SKM-1 (cell line): ENCODE data around the gene PRM2.

ENCODE experiments used
- DNase-seq: peaks from one replicate; lab custom pipeline; 2025; ENCODE audit not compliant: unreplicated experiment; lab: John Stamatoyannopoulos, UW

The PRM2 gene

DNA sequence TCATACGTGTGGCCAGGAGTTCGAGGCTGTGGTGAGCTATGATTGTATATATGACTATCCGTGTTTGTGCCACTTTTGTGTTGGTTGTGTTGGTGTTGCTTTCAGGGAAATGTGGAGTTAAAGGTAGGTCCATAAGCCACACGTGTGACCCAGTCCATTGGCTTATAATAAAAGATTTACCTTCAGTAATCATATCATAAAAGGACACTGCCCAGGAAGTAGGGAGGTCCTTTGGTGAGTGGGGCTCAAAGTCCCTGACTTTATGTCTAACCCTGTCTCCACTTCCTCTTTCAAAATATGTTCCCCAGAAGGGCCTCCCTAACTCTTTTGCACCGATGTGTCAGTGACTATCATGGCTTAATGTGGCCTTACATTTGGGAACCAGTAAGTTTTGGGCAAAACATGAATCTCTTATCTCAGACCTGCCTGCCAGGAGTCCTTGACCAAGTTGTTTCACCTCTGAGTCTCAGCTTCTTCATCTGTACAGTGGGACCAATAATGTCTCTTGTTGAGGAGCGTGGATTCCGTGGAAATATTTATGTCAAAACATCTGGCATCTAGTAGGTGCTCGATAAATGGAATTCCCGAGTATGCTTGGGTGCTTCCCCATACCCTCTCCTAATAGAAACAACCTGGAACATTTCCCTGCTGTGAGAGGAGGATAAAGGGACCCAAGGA is 12.0 kb downstream of the PRM2 start:
- DNase-seq: peak; percentile 43

- DNase-seq: no peak
These were observed 12.5 kb downstream of the PRM2 start for GRCh38 chr16:11263737-11264136.

GRCh38 chr16:11262915-11263314 is 13.4 kb downstream of the PRM2 start:
- DNase-seq: no peak

GRCh38 chr16:11260596-11260966 is 15.7 kb downstream of the PRM2 start:
- no peak for DNase-seq

DNA sequence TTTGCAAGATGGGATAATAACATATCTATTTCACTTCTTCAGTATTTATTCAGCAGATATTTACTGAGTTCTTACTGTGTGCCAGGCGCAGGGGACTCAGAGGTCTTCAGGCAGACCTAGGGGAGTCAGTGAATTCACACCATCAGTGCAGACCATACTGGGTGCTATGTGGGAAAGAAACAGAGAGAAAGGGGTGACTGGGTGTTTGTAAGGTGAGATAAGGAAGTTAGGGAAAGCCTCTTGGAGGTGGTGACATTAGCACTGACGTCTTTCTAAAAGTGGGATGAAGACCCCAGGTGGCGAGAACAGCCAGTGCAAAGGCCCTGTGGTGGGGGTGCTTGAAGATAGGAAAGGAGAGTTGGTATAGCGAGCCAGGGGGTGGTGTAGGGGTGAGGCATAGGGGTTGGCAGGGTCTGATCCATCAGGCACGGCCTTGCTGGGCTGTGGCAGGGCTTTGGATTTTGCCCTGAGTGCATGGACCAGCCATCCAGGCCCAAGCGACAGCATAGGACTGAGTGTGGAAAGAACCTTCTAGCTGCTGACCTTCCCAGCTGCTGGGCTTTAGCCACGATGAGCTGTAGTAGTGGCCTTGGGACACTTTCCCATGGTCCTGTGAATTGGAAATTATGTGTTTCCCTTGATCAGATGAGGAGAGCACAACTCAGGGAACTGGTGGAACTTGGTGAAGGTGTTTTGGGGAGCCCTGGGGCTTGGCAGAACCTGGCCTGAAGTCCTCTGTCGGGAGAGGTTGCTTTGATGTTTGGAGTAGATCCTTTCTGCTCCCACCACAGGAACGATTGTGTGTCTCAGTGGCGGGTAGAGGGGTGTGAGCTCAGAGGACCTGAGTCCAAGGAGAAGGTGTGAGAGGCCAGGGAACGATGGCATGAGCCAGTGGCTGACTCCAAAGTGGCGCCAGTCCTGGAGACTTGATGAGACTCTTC is 16.4 kb downstream of the PRM2 start:
- no peak for DNase-seq

GRCh38 chr16:11258553-11259492 is 17.5 kb downstream of the PRM2 start:
- no peak for DNase-seq

DNA sequence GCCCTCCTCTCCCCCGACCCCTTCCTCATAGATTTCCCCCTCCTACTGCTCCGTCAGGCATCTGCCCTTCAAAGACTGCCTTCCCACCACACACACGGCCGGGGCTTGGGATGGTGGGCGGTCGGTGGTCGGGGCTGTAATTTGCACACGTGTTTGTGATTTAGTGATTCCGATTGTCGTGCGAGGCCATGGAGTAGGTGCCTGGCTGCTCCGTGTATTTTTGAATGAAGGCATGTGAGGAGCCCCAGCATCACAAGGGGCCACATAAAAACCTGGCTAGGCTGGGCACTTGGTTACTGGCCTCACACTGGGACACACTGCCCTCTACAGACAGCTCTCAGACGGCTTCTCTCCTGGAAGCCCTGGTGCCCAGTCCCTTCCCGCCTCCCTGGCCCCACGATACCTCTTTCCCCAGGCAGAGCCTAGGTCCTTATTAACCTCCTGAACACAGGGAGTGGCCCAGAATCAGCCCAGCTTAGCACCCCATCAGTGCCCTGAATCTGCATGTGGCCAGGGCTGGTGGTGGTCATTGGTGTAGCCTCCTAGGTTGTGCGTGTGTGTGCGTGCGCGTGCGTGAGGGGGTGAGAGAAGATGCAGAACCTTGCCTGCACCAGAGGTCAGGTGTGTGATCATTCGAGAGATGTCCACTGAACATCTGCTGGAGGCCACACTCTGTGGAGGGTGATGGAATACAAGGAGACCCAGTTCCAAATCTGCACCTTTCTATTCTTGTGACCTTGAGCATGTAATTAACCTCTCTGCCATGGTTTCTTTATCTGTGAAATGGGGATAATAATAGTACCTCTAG is 18.9 kb downstream of the PRM2 start:
- peak; percentile 40 for DNase-seq

GRCh38 chr16:11256661-11257130 is 19.6 kb downstream of the PRM2 start:
- no peak for DNase-seq

GRCh38 chr16:11255737-11256660 is 20.3 kb downstream of the PRM2 start, which contains the start of gene SOCS1:
Gene SOCS1, minus strand, starts transcription at chr16:11256204. Its CDS starts 726 bp downstream, at chr16:11255478.
- peak; percentile 58 for DNase-seq

DNA sequence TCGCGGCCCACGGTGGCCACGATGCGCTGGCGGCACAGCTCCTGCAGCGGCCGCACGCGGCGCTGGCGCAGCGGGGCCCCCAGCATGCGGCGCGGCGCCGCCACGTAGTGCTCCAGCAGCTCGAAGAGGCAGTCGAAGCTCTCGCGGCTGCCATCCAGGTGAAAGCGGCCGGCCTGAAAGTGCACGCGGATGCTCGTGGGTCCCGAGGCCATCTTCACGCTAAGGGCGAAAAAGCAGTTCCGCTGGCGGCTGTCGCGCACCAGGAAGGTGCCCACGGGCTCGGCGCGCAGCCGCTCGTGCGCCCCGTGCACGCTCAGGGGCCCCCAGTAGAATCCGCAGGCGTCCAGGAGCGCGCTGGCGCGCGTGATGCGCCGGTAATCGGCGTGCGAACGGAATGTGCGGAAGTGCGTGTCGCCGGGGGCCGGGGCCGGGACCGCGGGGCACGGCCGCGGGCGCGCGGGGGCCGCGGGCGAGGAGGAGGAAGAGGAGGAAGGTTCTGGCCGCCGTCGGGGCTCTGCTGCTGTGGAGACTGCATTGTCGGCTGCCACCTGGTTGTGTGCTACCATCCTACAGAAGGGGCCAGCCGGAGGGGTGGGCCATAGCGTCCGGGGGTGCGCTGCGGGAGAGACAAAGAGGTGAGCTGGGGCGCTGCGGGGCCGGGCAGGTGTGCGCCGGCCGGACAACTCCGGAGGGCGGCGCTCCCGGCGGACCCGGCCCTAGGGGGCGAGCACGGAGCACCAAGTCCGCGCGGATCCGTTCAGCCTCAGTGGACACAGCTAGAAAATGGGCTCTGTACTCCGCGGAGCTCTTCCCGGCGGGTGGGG is 21.2 kb downstream of the PRM2 start:
- no peak for DNase-seq

DNA sequence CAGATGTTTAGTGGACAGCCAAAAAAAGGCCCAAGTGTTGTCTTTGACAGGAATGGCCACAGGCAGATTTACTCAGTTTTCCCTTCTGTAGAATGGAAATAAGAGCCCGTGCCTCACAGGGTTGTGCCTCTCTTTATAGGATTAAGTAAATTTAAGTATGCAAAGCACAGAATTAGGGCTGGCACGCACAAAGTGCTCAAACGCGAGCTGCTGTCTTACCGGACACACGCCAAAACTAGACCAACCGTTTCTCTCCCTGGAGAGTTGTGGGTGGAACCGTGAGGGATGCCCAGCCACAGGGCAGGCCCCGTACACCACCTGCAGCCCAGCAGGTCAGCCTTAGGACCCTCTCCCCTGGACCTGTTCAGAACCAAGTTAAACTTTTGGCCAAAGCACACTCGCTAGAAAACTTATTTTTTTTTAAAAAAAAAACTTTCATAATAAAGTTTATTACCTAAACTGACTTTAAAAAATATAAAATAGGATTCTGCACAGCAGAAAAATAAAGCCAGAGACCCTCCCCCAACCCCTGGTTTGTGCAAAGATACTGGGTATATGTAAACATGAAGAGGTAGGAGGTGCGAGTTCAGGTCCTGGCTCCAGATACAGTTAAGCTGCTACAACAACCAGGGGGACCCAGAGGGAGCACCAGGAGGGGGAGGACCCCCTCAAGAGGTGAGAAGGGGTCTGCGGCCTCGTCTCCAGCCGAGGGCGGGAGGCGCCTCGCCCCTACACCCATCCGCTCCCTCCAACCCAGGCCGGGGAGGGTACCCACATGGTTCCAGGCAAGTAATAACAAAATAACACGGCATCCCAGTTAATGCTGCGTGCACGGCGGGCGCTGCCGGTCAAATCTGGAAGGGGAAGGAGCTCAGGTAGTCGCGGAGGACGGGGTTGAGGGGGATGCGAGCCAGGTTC is 22.0 kb downstream of the PRM2 start:
- no peak for DNase-seq

DNA sequence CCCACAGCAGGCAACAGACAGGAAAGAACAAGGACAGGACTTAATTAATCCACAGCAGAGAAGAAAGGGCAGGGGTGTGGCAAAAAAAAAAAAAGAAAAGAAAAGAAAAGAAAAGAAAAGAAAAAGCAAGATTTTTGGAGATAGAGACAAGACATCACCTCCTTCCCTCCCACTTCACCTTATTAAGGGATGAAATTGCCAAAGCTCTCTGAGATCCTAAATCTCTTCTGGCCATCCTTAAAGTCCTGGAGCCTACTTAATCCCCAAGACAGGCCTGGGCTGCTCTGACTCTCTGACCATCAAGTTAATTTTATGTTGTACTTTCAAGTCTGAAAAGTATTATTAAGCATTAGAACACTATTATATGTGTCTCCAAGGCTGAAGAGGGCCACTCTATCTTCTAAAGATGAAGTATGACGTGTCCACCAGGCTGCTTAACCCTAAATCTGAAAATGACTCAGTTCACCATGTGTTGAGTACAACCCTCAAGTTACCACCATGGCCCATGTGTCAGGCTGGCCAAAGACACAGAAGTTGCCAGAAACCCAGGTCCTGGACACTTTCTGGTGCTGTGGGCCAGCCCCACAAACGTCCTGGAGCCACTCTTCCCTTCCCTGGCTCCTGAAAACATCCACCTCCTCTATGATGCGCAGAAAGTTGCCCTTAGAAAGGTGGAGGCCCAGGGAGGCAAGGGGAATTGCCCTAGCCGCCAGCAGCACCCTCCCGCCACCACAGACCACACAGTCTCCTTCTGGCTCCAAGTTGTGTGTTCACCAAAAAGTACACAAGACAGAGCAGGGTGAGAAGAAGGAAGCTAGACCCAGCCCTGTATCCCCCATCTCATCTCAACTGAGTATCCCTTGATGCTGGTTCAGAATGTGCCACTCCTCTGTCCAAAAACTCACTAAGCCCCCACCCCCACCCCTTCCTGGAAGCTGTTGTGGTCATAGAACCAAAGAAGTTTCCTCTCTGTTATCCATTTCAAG is 23.0 kb downstream of the PRM2 start:
- DNase-seq: no peak

- DNase-seq: no peak
These were observed 23.8 kb downstream of the PRM2 start for GRCh38 chr16:11252482-11252931.

DNA sequence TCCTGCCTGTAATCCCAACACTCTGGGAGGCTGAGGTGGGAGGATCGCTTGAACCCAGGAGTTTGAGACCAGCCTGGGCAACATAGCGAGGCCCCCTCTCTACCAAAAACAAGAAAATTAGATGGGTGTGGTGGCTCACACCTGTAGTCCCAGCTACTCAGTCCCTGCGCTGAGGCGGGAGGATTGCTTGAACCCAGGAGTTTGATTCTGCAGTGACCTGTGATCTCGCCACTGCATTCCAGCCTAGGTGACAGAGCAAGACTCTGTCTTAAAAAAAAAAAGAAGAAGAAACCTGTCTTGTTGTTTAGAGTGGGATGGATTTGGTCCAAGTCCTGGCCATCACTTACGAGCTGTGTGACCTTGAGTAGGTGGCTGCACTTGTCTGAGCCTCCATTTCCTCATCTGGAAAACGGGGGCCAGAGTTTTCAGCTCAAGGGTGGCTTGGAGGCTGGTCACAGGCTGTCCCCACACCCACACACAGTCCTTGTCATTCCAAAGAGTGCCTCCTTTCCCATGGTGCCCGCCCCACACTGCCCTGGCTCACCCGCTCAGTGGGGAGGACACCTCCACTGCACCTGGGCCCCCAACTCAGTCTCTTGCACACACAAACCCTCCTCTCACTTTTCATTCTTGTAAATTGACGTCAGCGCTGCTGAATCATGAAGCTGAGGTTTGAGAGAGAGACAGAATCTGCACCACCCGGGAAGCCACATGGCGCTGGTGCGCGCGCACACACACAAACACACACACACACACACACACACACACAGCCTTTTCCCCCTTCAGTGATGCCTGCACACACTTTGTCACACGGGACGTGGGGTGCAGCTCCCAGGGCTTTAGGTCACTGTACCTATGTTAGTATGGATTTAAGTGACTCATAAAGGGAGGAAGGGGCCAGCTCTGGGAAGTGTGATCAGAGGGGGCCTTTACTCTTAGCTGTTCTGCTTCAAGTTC is 24.5 kb downstream of the PRM2 start:
- DNase-seq: no peak
